Sciatic nerve (tissue), 2 donors: ENCODE data around the gene LYST. TPM values are rescaled to one million over a fixed set of nuclear protein-coding genes. Genes with fewer than 3 reads are reported as not detected.
"Not testable (repeated sequence)": the region's sequence is repeated elsewhere in the genome, so short reads cannot be mapped to it uniquely, and the experiment has no call there.

Experiments
- ATAC-seq: fragments of 200-7000 bp; cut with Tn5 transposase; one replicate; pipeline ENCODE4 v1.9.1; 2020; ENCODE audit warnings: mild to moderate bottlenecking, moderate library complexity
- DNase-seq: peaks from one replicate; pipeline ENCODE4 v3.0.0-alpha.2; 2020; ENCODE audit warnings: low spot score
- intact Hi-C: fragments of 100-400 bp; cut with DNase I; formaldehyde crosslinking; loops from one replicate; pipeline ENCODE4 v1.14.2; 2022
- total RNA-seq: library from RNA; stranded (reverse); fragmentation: NEBNext Ultra II Directional; extraction: Animal tissue kit (Norgen Biotek cat#: 25700); gene quantifications from one replicate; pipeline ENCODE4 v1.2.1, GENCODE V29; 2021
- donor health status: DM: no; HTN: no; CAD: no.
- donor health status: DM: no; HTN: no; CAD: no.

Gene LYST
- total RNA-seq, 1 donor from 2014 or later: 61.9 TPM

- intact Hi-C loops: no loop called here
- DNase-seq: no peak
- ATAC-seq: no peak
Observed at GRCh38 chr1:235652364-235652763, 214.3 kb downstream of the LYST start.

DNA sequence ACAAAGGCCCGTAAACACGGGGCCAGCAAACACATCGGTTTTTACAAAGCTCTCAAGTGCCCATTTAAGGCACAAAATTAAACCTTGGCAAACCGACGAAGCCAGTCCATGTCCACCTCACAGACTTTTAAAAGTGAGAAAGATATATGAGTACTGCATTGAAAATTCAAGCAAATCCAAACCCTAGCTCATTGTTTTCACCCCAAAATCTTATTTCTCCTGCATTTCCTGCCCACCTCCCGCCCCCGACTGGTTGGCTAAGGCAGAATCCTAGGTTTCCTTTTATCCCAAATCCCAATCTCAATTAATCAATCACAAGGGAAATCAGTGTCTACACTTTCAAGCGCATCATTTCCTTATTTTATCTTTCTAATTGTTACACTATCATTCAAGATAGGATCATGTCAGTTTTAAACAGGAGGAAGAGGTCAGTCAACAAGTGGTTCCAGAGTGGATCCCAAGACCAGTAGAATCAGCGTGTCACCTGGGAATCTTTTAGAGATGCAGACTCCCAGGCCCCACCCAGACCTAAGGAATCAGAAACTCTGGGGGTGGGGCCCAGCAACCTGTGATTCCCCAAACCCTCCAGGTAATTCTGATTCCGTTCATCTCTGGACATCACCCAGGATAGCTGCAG, 215.4 kb downstream of the LYST start:
- no peak for DNase-seq

GRCh38 chr1:235650341-235651169, 216.2 kb downstream of the LYST start:
- ATAC-seq (peak; percentile 58), DNase-seq (no peak)
- intact Hi-C loops: no loop called here

More for the DNA sequence above, 215.4 kb downstream of the LYST start:
- intact Hi-C loops: no loop called here
- ATAC-seq: no peak

DNA sequence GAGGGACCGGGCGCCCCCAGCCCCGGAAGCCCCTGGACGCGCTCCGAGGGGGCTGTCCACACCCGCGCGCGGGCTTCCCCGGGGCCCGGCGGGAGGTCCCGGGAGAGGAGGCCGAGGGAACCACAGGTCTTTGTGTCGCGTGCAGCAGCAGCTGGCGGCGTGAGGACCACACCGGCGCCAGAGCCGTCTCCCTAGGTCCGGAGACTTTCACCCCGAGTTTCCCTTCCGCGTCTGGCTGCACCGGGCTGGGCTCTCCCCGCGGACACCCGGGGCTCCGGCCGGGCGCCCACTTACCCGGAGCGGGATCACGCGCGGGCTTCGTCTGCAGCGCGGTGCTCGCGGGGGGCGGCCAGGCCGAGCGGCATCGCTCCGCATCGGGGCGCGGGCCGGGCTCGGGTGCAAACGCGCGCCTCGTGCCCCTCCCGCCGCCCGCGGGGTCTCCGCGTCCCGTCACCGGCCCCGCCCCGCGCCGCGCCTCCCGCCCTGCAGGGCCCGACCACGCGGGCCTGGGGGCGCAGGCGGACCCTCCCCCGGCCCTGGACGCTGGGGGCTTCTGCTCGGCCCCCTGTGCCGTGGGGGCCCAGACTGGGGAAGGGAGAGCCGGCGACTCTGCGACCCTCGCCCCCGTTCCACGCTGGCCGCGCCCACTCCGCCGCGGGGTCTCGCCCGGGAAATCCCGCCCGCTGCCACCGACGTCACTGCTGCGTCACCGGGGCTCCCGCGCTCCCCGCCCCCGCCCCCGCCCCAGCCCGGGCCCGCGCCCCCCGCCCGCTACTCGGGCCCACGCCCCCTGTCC, 217.1 kb downstream of the LYST start, which contains the start of gene GNG4:
Gene GNG4 (minus strand): TSS at position 417 of the 796 bp plus-strand sequence. CDS start 65,946 bp downstream, outside the sequence.
- peak; percentile 27 for ATAC-seq

DNA sequence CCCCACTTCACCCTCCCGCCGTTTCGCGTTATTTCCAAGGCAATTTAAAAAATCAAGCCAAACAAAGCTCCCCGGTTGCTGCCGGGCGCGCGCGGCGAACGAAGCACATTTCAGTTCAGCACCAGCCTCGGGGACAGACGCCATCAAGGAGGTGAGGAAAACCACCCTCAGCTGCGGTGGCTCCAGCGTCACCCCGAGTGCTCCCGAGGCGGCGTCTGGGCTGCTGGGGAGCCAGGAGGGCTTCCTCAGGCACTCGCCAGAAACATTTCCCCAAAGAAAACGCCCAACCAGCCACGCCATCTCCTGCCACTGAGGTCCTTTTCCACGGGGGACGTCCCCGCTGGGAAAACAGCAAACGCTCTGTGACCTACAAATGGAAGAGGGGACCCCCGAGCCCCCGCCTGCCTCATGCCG, 217.7 kb downstream of the LYST start:
- ATAC-seq: peak; percentile 80
- intact Hi-C loops: no loop called here
- no peak for DNase-seq

More for the DNA sequence above, 217.1 kb downstream of the LYST start, which contains the start of gene GNG4:
- DNase-seq: no peak
- intact Hi-C loops: no loop called here

DNA sequence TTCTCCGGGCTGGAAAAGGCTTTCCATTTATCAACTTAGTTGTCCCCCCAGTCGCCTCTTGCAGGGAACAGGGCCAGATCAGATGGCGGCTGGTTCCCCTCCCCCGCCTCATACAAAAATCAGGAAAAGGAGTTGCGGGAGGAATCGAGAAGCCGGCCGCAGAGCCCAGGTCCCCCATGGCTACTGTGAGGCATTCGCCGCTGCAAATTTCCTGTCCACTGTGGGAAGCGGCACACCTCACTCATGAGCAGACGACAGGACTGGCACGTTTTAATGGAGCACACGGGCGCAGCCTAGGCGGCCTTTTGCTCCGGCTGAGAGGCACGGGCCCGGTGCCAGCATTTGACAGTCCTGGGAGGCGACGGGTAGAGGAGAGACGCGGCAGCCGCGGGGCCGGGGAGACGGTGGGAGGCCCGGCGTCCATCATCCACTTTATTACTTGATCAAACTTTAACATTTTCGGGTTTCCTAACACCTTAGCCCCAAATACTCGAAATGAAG, 218.2 kb downstream of the LYST start:
- no peak for ATAC-seq
- intact Hi-C loops: no loop called here
- DNase-seq: no peak

DNA sequence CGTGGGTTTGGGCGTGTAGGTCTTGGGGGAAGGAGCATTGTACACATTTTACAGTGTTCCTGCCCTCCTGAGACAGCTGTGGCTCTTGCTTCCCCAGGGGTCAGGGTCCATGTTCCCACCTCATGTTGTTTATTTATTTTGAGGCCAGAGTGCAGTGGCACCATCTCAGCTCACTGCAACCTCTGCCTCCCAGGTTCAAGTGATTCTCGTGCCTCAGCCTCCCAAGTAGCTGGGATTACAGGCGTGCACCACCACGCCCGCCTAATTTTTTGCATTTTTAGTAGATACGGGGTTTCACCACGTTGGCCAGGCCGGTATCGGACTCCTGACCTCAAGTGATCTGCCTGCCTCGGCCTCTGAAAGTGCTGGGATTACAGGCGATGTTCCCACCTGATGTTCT, 219.2 kb downstream of the LYST start:
- ATAC-seq, DNase-seq, intact Hi-C loops: not testable (repeated sequence)

- intact Hi-C loops: no loop called here
- no peak for DNase-seq
Observed at GRCh38 chr1:235646463-235646862, 220.2 kb downstream of the LYST start.

GRCh38 chr1:235644693-235645305, 221.9 kb downstream of the LYST start:
- DNase-seq (no peak), ATAC-seq (no peak)
- intact Hi-C loops: no loop called here

More at GRCh38 chr1:235646463-235646862, 220.2 kb downstream of the LYST start:
- no peak for ATAC-seq

GRCh38 chr1:235643837-235644692, 222.6 kb downstream of the LYST start:
- ATAC-seq (no peak), DNase-seq (no peak)
- intact Hi-C loops: no loop called here

DNA sequence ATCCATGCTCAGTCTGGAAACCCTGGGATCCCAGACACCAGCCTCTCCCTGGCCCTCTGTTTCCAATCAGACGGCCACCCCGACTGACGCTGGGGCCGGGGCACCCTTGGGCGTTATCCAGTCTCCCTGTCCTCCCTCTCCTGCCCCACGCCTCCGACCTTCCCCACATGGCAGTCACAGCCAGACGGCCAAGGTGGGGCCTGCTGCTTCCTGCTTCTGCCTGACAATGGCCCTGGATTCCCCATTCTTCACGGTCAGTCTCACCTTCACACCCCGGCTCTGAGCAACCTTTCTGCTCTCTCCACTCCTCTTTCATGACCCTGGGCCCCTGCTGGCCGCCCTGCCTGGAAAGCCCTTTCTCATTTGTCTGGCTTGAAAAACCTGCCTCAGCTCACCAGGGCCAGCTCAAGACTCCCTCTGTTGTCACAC, 223.7 kb downstream of the LYST start:
- intact Hi-C loops: no loop called here
- no peak for ATAC-seq
- DNase-seq: no peak

- no peak for ATAC-seq
Observed at GRCh38 chr1:235642011-235642942, 224.4 kb downstream of the LYST start.

GRCh38 chr1:235640580-235640979, 226.1 kb downstream of the LYST start:
- ATAC-seq: no peak
- DNase-seq: peak; percentile 42
- intact Hi-C loops: no loop called here

More at GRCh38 chr1:235642011-235642942, 224.4 kb downstream of the LYST start:
- intact Hi-C loops: no loop called here
- peak; percentile 52 for DNase-seq

DNA sequence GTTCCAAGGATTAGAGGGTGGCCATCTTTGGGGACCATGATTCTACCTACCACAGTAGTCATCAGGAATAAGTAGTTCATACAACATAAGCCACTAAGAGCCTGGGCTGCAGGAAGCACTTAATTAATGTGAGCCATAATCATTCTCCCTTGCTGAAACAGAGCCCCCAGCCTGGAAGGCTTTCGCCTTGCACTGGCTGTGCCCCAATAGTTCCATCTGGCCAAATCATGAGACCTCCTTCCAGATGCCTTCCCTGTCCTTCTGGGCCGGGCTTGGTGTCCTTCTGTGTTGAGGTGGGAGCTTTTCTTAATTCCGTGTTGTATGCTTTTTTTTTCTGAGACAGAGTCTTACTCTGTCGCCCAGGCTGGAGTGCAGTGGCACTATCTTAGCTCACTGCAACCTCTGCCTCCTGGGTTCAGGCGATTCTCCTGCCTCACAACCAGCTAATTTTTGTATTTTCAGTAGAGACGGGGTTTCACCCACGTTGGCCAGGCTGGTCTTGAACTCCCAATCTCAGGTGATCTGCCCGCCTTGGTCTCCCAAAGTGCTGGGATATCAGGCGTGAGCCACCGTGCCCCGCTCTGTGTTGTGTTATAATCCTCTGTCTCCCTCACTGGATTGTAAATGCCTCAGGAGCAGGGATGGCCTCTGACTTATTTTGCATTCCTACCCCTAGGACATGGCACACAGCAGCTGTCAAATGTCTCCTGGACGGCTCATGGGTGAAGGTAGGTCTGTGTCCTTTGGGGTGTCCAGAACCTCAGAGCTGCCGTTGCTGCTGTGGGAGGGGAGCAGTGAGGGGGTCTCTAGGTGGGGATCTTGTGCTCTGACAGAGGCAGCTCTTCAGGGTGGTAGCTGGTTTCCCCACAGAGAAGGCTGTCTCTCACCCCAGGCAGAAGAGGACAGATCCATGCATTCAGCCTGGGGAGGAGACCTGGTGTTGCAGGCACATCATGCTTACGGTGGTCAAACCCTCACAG, 227.2 kb downstream of the LYST start:
- no peak for ATAC-seq
- DNase-seq: peak; percentile 40
- intact Hi-C loops: no loop called here

DNA sequence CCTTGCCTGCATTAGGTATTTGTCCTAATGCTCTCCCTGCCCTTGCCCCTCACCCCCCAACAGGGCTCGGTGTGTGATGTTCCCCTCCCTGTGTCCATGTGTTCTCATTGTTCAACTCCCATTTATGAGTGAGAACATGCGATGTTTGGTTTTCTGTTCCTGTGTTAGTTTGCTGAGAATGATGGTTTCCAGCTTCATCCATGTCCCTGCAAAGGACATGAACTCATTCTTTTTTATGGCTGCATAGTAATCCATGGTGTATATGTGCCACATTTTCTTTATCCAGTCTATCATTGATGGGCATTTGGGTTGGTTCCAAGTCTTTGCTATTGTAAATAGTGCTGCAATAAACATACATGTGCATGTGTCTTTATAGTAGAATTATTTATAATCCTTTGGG, 228.1 kb downstream of the LYST start:
- DNase-seq: peak; percentile 5
- ATAC-seq, intact Hi-C loops: not testable (repeated sequence)
